Measurements from ENCODE around the gene SENP7.
"Not testable (repeated sequence)": the region's sequence is repeated elsewhere in the genome, so short reads cannot be mapped to it uniquely, and the experiment has no call there.

The SENP7 gene

DNA sequence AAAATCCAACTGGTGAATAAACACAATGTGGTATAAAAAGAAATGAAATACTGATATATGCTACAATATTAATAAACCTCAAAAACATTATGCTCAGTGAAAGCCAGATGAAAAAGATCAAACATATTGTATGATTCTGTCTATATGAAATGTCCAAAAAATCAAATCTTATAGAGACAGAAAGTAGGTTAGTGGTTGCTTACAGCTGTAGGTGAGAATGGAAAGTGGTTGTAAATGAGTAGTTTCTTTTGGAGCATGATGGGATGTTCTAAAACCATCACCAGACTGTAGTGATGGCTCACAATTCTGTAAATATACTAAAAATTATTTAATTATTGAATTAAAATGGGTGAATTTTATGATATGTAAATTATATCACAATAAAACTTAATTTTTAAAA, 58.4 kb downstream of the SENP7 start:
- no peak for DNase-seq (ENCODE audit: low spot score)

DNA sequence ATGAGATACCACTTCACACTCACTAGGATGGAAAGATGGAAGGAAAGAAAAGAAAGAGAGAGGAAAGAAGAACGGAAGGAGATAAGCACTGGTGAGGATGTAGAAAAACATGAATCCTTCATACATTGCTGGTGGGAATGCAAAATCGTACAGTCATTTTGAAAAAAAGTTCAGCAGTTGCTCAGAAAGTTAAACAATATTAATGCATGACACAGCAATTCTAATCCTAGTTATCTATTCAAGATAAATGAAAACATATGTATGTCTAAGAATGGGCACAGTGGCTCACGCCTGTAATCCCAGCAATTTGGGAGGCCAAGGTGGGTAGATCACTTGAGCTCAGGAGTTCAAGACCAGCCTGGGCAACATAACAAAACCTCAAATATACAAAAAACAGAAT, 59.1 kb downstream of the SENP7 start:
- no peak for DNase-seq (ENCODE audit: low spot score)

- DNase-seq (ENCODE audit: low spot score): not testable (repeated sequence)
These were observed 74.4 kb downstream of the SENP7 start for GRCh38 chr3:101438641-101439040.

GRCh38 chr3:101433652-101434051, 79.4 kb downstream of the SENP7 start:
- no peak for DNase-seq (ENCODE audit: low spot score)

- no peak for DNase-seq (ENCODE audit: low spot score)
These were observed 88.8 kb downstream of the SENP7 start for GRCh38 chr3:101423984-101424888.

- DNase-seq (ENCODE audit: low spot score): no peak
These were observed 94.2 kb downstream of the SENP7 start for GRCh38 chr3:101418851-101419250.

- DNase-seq (ENCODE audit: low spot score): peak; percentile 13
These were observed 98.9 kb downstream of the SENP7 start for GRCh38 chr3:101414121-101414520.

DNA sequence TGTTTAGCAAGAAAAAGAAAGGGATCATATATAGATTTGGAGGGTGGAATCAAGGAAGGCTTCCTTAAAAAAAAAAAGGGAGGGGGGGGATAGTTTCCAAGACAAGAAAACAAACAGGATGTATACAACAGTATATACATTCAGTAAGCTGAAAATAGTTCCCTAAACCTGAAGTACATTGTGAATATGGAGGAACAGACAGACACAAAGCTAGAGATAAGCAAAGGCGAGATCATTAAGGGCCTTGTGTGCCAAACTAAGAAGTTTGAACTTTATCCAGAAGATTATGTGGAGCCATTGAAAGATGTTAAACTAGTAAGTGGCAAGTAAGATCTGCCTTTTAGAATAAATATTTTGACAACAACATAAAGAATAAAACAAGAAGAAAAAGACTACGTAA, 99.4 kb downstream of the SENP7 start:
- no peak for DNase-seq (ENCODE audit: low spot score)

- no peak for DNase-seq (ENCODE audit: low spot score)
These were observed 121.5 kb downstream of the SENP7 start for GRCh38 chr3:101391413-101391950.

DNA sequence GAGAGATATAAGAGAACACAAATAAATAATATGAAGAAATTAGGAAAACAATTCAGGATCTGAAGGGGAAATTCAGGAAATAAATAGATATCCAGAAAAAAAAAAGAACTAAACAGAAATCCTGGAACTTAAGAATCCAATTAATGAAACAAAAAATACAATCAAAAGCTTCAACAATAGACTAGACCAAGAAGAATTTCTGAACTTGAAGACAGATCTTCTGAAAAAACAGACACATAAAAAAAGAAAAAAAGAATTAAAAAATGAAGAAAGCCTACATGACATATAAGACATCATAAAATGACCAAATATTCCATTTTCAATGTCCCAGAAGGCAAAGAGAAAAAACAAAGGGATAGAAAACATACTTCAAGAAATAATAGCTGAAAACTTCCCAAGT, 124.3 kb downstream of the SENP7 start:
- no peak for DNase-seq (ENCODE audit: low spot score)

DNA sequence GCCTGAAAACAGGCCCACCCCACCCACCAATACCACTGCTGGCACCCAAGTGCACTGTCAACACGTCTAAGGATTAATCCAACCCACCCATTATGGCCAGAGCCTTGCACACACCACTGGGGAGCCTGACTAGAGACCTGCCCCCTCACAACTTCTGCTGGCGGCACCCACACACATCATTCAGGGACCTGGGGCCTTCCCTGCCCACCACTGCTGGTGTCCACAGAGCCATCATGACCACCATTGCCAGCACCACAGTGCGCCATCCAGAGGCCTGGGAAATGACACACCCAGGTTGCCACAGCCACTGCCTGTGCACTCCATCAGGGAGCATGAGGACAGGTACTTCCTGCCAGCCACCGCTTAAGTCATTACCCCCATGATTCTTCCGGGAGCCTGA, 125.7 kb downstream of the SENP7 start:
- no peak for DNase-seq (ENCODE audit: low spot score)

DNA sequence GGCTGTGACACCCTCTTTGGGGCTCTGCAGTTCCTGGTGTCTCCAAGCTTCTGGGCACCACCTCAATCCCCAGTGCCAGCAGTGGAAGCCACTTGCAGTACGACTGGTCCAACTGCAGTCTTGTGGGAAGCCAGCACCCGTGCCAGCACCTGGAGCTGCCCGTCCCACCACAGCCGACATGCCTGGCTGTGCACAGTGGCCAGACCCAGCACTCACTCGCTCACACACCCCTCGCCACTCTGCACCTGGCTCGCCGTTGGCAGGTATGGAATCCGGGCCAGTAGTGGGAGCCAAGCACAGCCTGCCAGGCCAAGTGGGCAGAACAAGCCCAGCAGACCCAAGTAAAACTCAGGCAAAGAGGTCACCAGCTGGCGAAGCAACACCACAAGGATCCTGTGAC, 128.6 kb downstream of the SENP7 start:
- no peak for DNase-seq (ENCODE audit: low spot score)

DNA sequence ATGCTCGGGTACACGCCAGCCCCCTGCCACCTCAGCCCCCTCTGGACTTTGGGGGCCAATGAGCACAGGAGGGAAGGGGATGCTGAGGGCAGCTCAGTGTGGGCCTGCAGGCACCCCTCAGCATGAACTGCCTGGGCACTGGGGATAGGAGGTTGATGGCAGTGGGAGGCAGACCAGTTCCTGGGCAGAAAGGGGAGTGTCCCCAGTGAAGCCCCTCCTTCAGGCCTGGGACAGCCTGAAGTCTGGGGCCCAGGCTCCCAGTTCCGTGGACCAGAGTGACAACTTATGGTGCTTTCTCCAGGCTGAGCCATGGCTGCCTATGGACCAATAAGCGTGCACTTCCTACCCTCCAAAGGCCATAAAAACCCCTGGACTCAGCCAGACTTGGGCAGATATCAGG, 129.4 kb downstream of the SENP7 start:
- no peak for DNase-seq (ENCODE audit: low spot score)

GRCh38 chr3:101383156-101383575, 129.8 kb downstream of the SENP7 start:
- no peak for DNase-seq (ENCODE audit: low spot score)

- peak; percentile 17 for DNase-seq (ENCODE audit: low spot score)
These were observed 131.2 kb downstream of the SENP7 start for GRCh38 chr3:101381809-101382208.

GRCh38 chr3:101379658-101380376, 133.2 kb downstream of the SENP7 start:
- DNase-seq (ENCODE audit: low spot score): no peak

- peak; percentile 6 for DNase-seq (ENCODE audit: low spot score)
These were observed 135.2 kb downstream of the SENP7 start for GRCh38 chr3:101377796-101378195.

GRCh38 chr3:101377209-101377608, 135.8 kb downstream of the SENP7 start:
- peak; percentile 5 for DNase-seq (ENCODE audit: low spot score)

- no peak for DNase-seq (ENCODE audit: low spot score)
These were observed 137.4 kb downstream of the SENP7 start for GRCh38 chr3:101375586-101375985.

DNA sequence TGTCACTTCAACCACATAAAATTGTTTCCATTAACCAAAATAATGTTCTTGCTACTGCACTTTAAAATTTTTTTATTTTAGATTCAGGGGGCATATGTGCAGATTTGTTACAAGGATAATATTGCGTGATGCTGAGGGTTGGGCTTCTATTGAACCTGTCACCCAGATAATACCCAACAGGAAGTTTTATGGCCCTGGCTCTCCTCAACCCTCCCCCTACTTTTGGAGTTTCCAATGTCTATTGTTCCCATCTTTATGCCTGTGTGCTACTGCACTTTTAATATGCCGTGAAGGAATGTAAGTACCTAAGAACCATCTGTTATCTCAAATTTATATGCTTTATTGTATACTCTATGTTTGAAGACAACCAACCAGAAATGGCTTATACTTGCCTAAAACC, 150.6 kb downstream of the SENP7 start:
- no peak for DNase-seq (ENCODE audit: low spot score)

GRCh38 chr3:101351829-101352228, 161.2 kb downstream of the SENP7 start:
- no peak for DNase-seq (ENCODE audit: low spot score)

GRCh38 chr3:101340591-101340990, 172.4 kb downstream of the SENP7 start:
- no peak for DNase-seq (ENCODE audit: low spot score)

DNA sequence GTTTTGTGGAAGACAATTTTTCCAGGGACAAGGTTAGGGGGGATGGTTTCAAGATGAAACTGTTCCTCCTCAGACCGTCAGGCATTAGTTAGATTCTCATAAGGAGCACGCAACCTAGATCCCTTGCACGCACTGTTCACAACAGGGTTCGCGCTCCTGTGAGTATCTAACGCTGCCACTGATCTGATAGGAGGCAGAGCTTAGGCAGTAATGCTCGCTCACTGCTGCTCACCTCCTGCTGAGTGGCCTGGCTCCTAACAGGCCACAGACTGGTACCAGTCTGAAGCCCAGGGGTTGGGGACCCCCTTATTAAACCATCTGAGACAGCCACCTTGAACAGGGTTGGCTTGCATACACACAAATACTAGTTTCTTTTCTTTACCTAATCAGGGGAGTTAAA, 179.1 kb downstream of the SENP7 start:
- no peak for DNase-seq (ENCODE audit: low spot score)
